Psoas muscle (tissue), 8 donors: Measurements from ENCODE around the gene DDR1. TPM values are rescaled to one million over a fixed set of nuclear protein-coding genes. Genes with fewer than 3 reads are reported as not detected.

Source experiments
- ATAC-seq, 4 donors: fragments of 200-7000 bp; cut with Tn5 transposase; one replicate each; pipeline ENCODE4 v1.9.1; 2020; ENCODE audit warnings: moderate library complexity in 3 of 4, mild to moderate bottlenecking in 2 of 4
- DNase-seq, 2 donors: peaks; one replicate each; pipeline ENCODE4 v3.0.0-alpha.2; 2020
- H3K27ac ChIP-seq: fragments of 200-600 bp; one replicate; pipeline ENCODE4 v1.8.0; 2022
- H3K27me3 ChIP-seq, 3 donors: fragments of 200-600 bp in 1 of 3; one replicate each; pipeline versions ENCODE4 v1.6.1 to v1.8.0; 2013 to 2022; ENCODE audit warnings: low read length in 2 of 3, mild to moderate bottlenecking in 2 of 3, moderate library complexity in 1 of 3; ENCODE audit not compliant: insufficient read depth in 3 of 3
- H3K36me3 ChIP-seq, 2 donors: fragments of 200-600 bp in 1 of 2; one replicate each; pipeline versions ENCODE4 v1.6.1 to v1.8.0; 2013 to 2022; ENCODE audit warnings: low read depth in 1 of 2, mild to moderate bottlenecking in 1 of 2, moderate library complexity in 1 of 2; ENCODE audit not compliant: insufficient read depth in 1 of 2
- H3K4me1 ChIP-seq: fragments of 200-600 bp; one replicate; pipeline ENCODE4 v1.8.0; 2022
- H3K4me3 ChIP-seq: fragments of 200-600 bp; one replicate; pipeline ENCODE4 v1.8.0; 2022; ENCODE audit warnings: mild to moderate bottlenecking
- H3K9me3 ChIP-seq: fragments of 200-600 bp; one replicate; pipeline ENCODE4 v1.8.0; 2022
- WGBS, 3 donors: extraction: QIAGEN DNeasy Blood & Tissue Kit; methylation state at CpG; one replicate each; pipeline versions ENCODE4 v1.1.6 to v1.1.7; 2013; 5-methylcytosine and 5-hydroxymethylcytosine counted together
- intact Hi-C, 2 donors: fragments of 100-400 bp; cut with DNase I; formaldehyde crosslinking; loops; one replicate each; pipeline versions ENCODE4 v1.11.0 to v1.14.2; 2022
- polyA plus RNA-seq, 3 donors: library from polyadenylated mRNA; stranded (reverse); fragments of 200-250 nt; gene quantifications; one replicate each; pipeline ENCODE4 v1.2.3, GENCODE V29; 2013
- total RNA-seq, 4 donors: library from RNA; stranded (reverse); fragmentation: NEBNext Ultra II Directional in 2 of 4; extraction: Animal tissue kit (Norgen Biotek cat#: 25700) in 2 of 4; gene quantifications; one replicate each; pipeline versions ENCODE4 v1.2.1 to v1.2.4, GENCODE V29; 2021 to 2023
- TF ChIP-seq, protein P1 (sequence below): fragments of 200-600 bp; IDR thresholded peaks from one replicate; pipeline ENCODE4 v1.8.0; 2022; ENCODE audit warnings: antibody characterized with exemption
- donor health status: healthy with polysubstance abuse.
- donor health status: DM: no; HTN: no; CAD: no; lungs with moderate emphysema.
- donor health status: Bipolar disorder and iron deficiency.
- donor health status: healthy.
- donor health status: DM: yes; HTN: yes; CAD: no.
- donor health status: DM: no; HTN: no; CAD: no.
- donor health status: DM: no; HTN: no; CAD: no.
- donor health status: DM: yes; HTN: yes; CAD: no.

The DDR1 gene
- total and polyA plus RNA-seq, 7 donors, result 2.2 to 129 (median 26.3) TPM

DNA sequence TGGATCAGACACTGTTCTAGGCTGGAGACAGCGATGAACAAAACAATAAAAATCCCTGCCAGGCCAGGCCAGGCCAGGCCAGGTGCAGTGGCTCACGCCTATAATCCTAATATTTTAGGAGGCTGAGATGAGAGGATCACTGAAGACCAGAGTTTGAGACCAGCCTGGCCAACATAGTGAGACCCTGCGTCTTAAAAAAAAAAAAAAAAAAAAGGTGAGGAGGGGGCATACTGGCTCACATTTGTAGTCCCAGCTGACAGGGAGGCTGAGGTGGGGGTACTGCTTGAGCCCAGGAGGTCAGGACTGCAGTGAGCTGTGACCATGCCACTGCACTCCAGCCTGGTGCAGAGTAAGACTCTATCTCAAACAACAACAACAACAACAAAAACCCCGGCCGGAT is 61.0 kb downstream of the DDR1 start:
- Histone ChIP-seq H3K9me3 (no peaks in the 10 kb centered on the region), H3K4me3 (no peak overlapping the region), H3K27me3 (peaks cover 0 to 24% (median 3%) of the 10 kb centered on the region in 3 donors), H3K27ac (no peak overlapping the region), H3K36me3 (no peaks in the 10 kb centered on the region), H3K4me1 (no peaks in the 10 kb centered on the region)
- TF ChIP-seq, protein P1, sequence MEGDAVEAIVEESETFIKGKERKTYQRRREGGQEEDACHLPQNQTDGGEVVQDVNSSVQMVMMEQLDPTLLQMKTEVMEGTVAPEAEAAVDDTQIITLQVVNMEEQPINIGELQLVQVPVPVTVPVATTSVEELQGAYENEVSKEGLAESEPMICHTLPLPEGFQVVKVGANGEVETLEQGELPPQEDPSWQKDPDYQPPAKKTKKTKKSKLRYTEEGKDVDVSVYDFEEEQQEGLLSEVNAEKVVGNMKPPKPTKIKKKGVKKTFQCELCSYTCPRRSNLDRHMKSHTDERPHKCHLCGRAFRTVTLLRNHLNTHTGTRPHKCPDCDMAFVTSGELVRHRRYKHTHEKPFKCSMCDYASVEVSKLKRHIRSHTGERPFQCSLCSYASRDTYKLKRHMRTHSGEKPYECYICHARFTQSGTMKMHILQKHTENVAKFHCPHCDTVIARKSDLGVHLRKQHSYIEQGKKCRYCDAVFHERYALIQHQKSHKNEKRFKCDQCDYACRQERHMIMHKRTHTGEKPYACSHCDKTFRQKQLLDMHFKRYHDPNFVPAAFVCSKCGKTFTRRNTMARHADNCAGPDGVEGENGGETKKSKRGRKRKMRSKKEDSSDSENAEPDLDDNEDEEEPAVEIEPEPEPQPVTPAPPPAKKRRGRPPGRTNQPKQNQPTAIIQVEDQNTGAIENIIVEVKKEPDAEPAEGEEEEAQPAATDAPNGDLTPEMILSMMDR, result no peak
- WGBS, 3 donors, result 82 to 87% (median 84%) methylated on average over 5 of the region's 5 CpGs
- DNase-seq, result no peak
- intact Hi-C loops, result no loop called here
- no peak for ATAC-seq

DNA sequence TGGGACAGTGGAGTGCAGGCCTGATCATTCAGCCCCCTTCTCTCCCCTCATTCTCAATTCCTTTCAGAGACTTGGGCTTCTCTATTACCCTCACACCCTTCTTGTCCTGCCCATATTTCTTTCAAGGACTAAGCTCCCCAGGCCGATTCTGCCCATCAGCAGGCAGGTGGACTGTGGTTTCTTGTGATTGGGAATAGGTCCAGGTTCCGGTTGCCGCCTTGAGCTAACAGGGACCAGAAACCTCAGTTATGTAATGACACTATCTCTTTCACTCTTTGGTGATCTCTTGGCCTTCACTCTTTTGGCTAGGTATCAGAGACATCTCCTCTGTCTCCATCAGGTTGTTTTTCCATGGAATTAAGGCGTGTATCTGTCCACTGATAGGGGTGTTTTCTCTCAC is 62.9 kb downstream of the DDR1 start:
- TF ChIP-seq, protein P1, result no peak
- Histone ChIP-seq H3K27ac (no peak overlapping the region), H3K4me1 (no peaks in the 10 kb centered on the region), H3K36me3 (no peaks in the 10 kb centered on the region), H3K27me3 (peaks cover 0 to 24% (median 0%) of the 10 kb centered on the region in 3 donors), H3K9me3 (no peaks in the 10 kb centered on the region), H3K4me3 (no peak overlapping the region)
- ATAC-seq, result no peak
- no peak for DNase-seq
- 71 to 89% (median 73%) methylated on average over 4 of the region's 4 CpGs for WGBS, 3 donors
- intact Hi-C loops, result no loop called here

DNA sequence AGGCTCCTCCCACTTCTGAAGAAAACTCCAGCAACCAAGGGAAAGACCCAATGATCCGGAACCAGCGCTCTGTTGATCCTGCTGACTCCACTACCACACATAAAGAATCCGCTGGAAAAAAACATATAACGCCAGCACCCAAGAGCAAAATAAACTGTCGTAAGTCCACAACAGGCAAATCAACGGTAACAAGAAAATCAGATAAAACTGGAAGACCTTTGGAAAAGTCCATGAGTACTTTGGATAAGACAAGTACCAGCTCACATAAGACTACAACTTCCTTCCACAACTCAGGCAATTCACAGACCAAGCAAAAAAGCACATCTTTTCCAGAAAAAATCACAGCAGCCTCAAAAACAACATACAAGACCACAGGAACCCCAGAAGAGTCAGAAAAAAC is 64.5 kb downstream of the DDR1 start:
- Histone ChIP-seq H3K27ac (no peak overlapping the region), H3K4me1 (no peaks in the 10 kb centered on the region), H3K27me3 (peaks cover 0 to 24% (median 0%) of the 10 kb centered on the region in 3 donors), H3K36me3 (no peaks in the 10 kb centered on the region), H3K4me3 (no peak overlapping the region), H3K9me3 (no peaks in the 10 kb centered on the region)
- no peak for DNase-seq
- intact Hi-C loops, result no loop called here
- 94 to 96% (median 95%) methylated on average over 6 of the region's 6 CpGs for WGBS, 3 donors
- no peak for ATAC-seq
- TF ChIP-seq, protein P1, result no peak

Other genes with a start within 250 kb of the DDR1 start
- gene C6orf136, start 237.4 kb upstream of the DDR1 start, total RNA-seq, result 10 to 100 TPM; 21.8 to 52.8 (median 27.2) TPM
- 10 to 100 TPM; 36.4 to 60.2 (median 42.6) TPM for gene C6orf136, start 237.4 kb upstream of the DDR1 start, polyA plus RNA-seq
- 10 to 100 TPM; 26.6 to 45.4 (median 35.7) TPM for gene DHX16, start 211.5 kb upstream of the DDR1 start, total RNA-seq
- gene DHX16, start 211.5 kb upstream of the DDR1 start, polyA plus RNA-seq, result 10 to 100 TPM; 32.1 to 70.3 (median 42.7) TPM
- gene PPP1R18, start 197.9 kb upstream of the DDR1 start, total RNA-seq, result 10 to 100 TPM; 14.2 to 39.7 (median 17.3) TPM
- 10 to 100 TPM in 2 of 3 donors, 1 to 10 TPM in 1; 6.7 to 19.7 (median 11.3) TPM for gene PPP1R18, start 197.9 kb upstream of the DDR1 start, polyA plus RNA-seq
- gene NRM, start 193.5 kb upstream of the DDR1 start, total RNA-seq, result 1 to 10 TPM; 2.2 to 3.9 (median 2.6) TPM
- 1 to 10 TPM; 1.8 to 4.1 (median 1.8) TPM for gene NRM, start 193.5 kb upstream of the DDR1 start, polyA plus RNA-seq
- gene MDC1, start 167.2 kb upstream of the DDR1 start, total RNA-seq, result 10 to 100 TPM; 12.7 to 18.0 (median 15.4) TPM
- gene MDC1, start 167.2 kb upstream of the DDR1 start, polyA plus RNA-seq, result 10 to 100 TPM in 1 of 3 donors, 1 to 10 TPM in 2; 4.1 to 10.9 (median 6.5) TPM
- gene TUBB, start 164.2 kb upstream of the DDR1 start, total RNA-seq, result 100 to 1,000 TPM; 136 to 220 (median 201) TPM
- 100 to 1,000 TPM; 175 to 487 (median 187) TPM for gene TUBB, start 164.2 kb upstream of the DDR1 start, polyA plus RNA-seq
- 100 to 1,000 TPM; 113 to 182 (median 153) TPM for gene FLOT1, start 141.8 kb upstream of the DDR1 start, total RNA-seq
- 100 to 1,000 TPM; 181 to 224 (median 206) TPM for gene FLOT1, start 141.8 kb upstream of the DDR1 start, polyA plus RNA-seq
- gene IER3, start 140.0 kb upstream of the DDR1 start, total RNA-seq, result 10 to 100 TPM in 3 of 4 donors, 1 to 10 TPM in 1; 6.3 to 38.4 (median 23.9) TPM
- 100 to 1,000 TPM in 1 of 3 donors, 1 to 10 TPM in 2; 3.1 to 321 (median 3.2) TPM for gene IER3, start 140.0 kb upstream of the DDR1 start, polyA plus RNA-seq
- 10 to 100 TPM; 13.3 to 21.3 (median 15.8) TPM for gene GTF2H4, start 23.7 kb downstream of the DDR1 start, total RNA-seq
- gene GTF2H4, start 23.7 kb downstream of the DDR1 start, polyA plus RNA-seq, result 10 to 100 TPM; 18.9 to 30.8 (median 26.4) TPM
- gene VARS2, start 29.7 kb downstream of the DDR1 start, total RNA-seq, result 10 to 100 TPM; 25.8 to 36.6 (median 28.2) TPM
- gene VARS2, start 29.7 kb downstream of the DDR1 start, polyA plus RNA-seq, result 10 to 100 TPM; 11.4 to 22.6 (median 13.9) TPM
- not detected for gene SFTA2, start 47.7 kb downstream of the DDR1 start, total RNA-seq
- gene SFTA2, start 47.7 kb downstream of the DDR1 start, polyA plus RNA-seq, result under 1 TPM in 2 of 3 donors, not detected in 1; 0.13 to 0.14 TPM
- not detected for gene MUCL3, start 56.5 kb downstream of the DDR1 start, total RNA-seq
- not detected for gene MUCL3, start 56.5 kb downstream of the DDR1 start, polyA plus RNA-seq
- not detected for gene MUC21, start 99.2 kb downstream of the DDR1 start, total RNA-seq
- under 1 TPM; 0.01 to 0.07 (median 0.07) TPM for gene MUC21, start 99.2 kb downstream of the DDR1 start, polyA plus RNA-seq
- under 1 TPM in 3 of 4 donors, not detected in 1; 0.08 to 0.09 (median 0.08) TPM for gene MUC22, start 126.0 kb downstream of the DDR1 start, total RNA-seq
- under 1 TPM in 2 of 3 donors, not detected in 1; 0.04 to 0.38 TPM for gene MUC22, start 126.0 kb downstream of the DDR1 start, polyA plus RNA-seq
- not detected for gene C6orf15, start 228.1 kb downstream of the DDR1 start, total RNA-seq
- gene C6orf15, start 228.1 kb downstream of the DDR1 start, polyA plus RNA-seq, result not detected
- under 1 TPM; 0.06 to 0.47 (median 0.07) TPM for gene PSORS1C1, start 230.3 kb downstream of the DDR1 start, total RNA-seq
- gene PSORS1C1, start 230.3 kb downstream of the DDR1 start, polyA plus RNA-seq, result under 1 TPM in 2 of 3 donors, not detected in 1; 0.03 to 0.17 TPM
- not detected for gene CDSN, start 235.9 kb downstream of the DDR1 start, total RNA-seq
- not detected for gene CDSN, start 235.9 kb downstream of the DDR1 start, polyA plus RNA-seq